Naive B cell (primary cell): ENCODE measurements around the gene MACROD1. TPM values are rescaled to one million over a fixed set of nuclear protein-coding genes. Genes with fewer than 3 reads are reported as not detected.

Experiments
- ATAC-seq, 2 donors: fragments of 150-1000 bp; cut with Tn5 transposase; 2 replicates each; pipeline ENCODE4 v1.10.0; 2021; ENCODE audit warnings: low read depth in 2 of 2, mild to moderate bottlenecking in 2 of 2, moderate library complexity in 2 of 2
- DNase-seq: peaks from one replicate; pipeline ENCODE4 v3.0.0; 2022
- H3K27ac Mint-ChIP-seq, 6 donors: one replicate each; pipeline ENCODE4 v1.8.0; 2020 to 2022; ENCODE audit warnings: mild to moderate bottlenecking in 6 of 6, mixed read lengths in 6 of 6, moderate library complexity in 5 of 6, inconsistent platforms in 2 of 6
- H3K27me3 Mint-ChIP-seq, 3 donors: one replicate each; pipeline ENCODE4 v1.8.0; 2021 to 2022; ENCODE audit warnings: mixed read lengths in 3 of 3, mild to moderate bottlenecking in 1 of 3
- H3K36me3 Mint-ChIP-seq, 2 donors: one replicate each; pipeline ENCODE4 v1.8.0; 2020 to 2022; ENCODE audit warnings: mixed read lengths in 2 of 2, inconsistent platforms in 1 of 2, mild to moderate bottlenecking in 1 of 2
- H3K4me1 Mint-ChIP-seq, 3 donors: one replicate each; pipeline ENCODE4 v1.8.0; 2020 to 2022; ENCODE audit warnings: mixed read lengths in 3 of 3, inconsistent platforms in 1 of 3, mild to moderate bottlenecking in 1 of 3, moderate library complexity in 1 of 3
- H3K4me3 Mint-ChIP-seq, 8 donors: one replicate each; pipeline ENCODE4 v1.8.0; 2020 to 2022; ENCODE audit warnings: mild to moderate bottlenecking in 8 of 8, mixed read lengths in 8 of 8, moderate library complexity in 8 of 8, inconsistent platforms in 2 of 8
- H3K9me3 Mint-ChIP-seq, 7 donors: one replicate each; pipeline ENCODE4 v1.8.0; 2020 to 2022; ENCODE audit warnings: mixed read lengths in 7 of 7, mild to moderate bottlenecking in 5 of 7, inconsistent platforms in 2 of 7, moderate library complexity in 1 of 7
- polyA plus RNA-seq, 6 donors: library from polyadenylated mRNA; unstranded; fragments of 300-500 nt; fragmentation: Illumina TruSeq; gene quantifications; one replicate each; pipeline ENCODE4 v1.2.3, GENCODE V29; 2021; ENCODE audit warnings: low read depth in 6 of 6

Gene MACROD1
- polyA plus RNA-seq, 6 donors from 2014 or later: 1.5 to 7.0 (median 3.2) TPM

- DNase-seq: no peak
- Mint-ChIP-seq H3K27ac (no peak overlapping the region), H3K4me3 (no peak overlapping the region), H3K4me1 (peaks cover 0 to 5% (median 0%) of the 10 kb centered on the region in 3 donors), H3K27me3 (peaks cover 0 to 16% (median 14%) of the 10 kb centered on the region in 3 donors), H3K9me3 (peaks cover 0 to 8% (median 0%) of the 10 kb centered on the region in 7 donors), H3K36me3 (peaks cover 0 to 16% of the 10 kb centered on the region in 2 donors)
- no peak for ATAC-seq
Observed at GRCh38 chr11:64014356-64014755, 151.6 kb downstream of the MACROD1 start.

- no peak overlapping the region for H3K4me3 Mint-ChIP-seq
- H3K27ac Mint-ChIP-seq: no peak overlapping the region
- peaks cover 0 to 6% (median under 1%) of the 10 kb centered on the region in 3 donors for H3K4me1 Mint-ChIP-seq
- H3K27me3 Mint-ChIP-seq: peaks cover 4 to 27% (median 22%) of the 10 kb centered on the region in 3 donors
- peaks cover 0 to 16% of the 10 kb centered on the region in 2 donors for H3K36me3 Mint-ChIP-seq
- H3K9me3 Mint-ChIP-seq: peaks cover 0 to 8% (median 0%) of the 10 kb centered on the region in 7 donors
- DNase-seq: no peak
- no peak for ATAC-seq
Observed at GRCh38 chr11:64013141-64013896, 152.6 kb downstream of the MACROD1 start.

GRCh38 chr11:64011371-64011770, 154.5 kb downstream of the MACROD1 start:
- no peak for ATAC-seq
- no peak overlapping the region for H3K4me3 Mint-ChIP-seq
- peaks cover 15 to 46% (median 42%) of the 10 kb centered on the region in 3 donors for H3K27me3 Mint-ChIP-seq
- no peak overlapping the region for H3K27ac Mint-ChIP-seq
- peaks cover 13 to 21% (median 20%) of the 10 kb centered on the region in 3 donors for H3K4me1 Mint-ChIP-seq
- H3K36me3 Mint-ChIP-seq: peaks cover 0 to 16% of the 10 kb centered on the region in 2 donors
- H3K9me3 Mint-ChIP-seq: peaks cover 0 to 8% (median 0%) of the 10 kb centered on the region in 7 donors
- no peak for DNase-seq

GRCh38 chr11:64010783-64011182, 155.1 kb downstream of the MACROD1 start:
- no peak for ATAC-seq
- Mint-ChIP-seq H3K9me3 (peaks cover 0 to 8% (median 0%) of the 10 kb centered on the region in 7 donors), H3K4me3 (no peak overlapping the region)

GRCh38 chr11:64009710-64010109, 156.2 kb downstream of the MACROD1 start:
- H3K9me3 Mint-ChIP-seq: peaks cover 0 to 8% (median 0%) of the 10 kb centered on the region in 7 donors
- peaks cover 15 to 53% (median 43%) of the 10 kb centered on the region in 3 donors for H3K27me3 Mint-ChIP-seq

More at GRCh38 chr11:64010783-64011182, 155.1 kb downstream of the MACROD1 start:
- Mint-ChIP-seq H3K27ac (no peak overlapping the region), H3K36me3 (peaks cover 0 to 16% of the 10 kb centered on the region in 2 donors), H3K27me3 (peaks cover 15 to 48% (median 43%) of the 10 kb centered on the region in 3 donors), H3K4me1 (peaks cover 13 to 21% (median 21%) of the 10 kb centered on the region in 3 donors)
- DNase-seq: no peak

GRCh38 chr11:64008914-64009633, 156.8 kb downstream of the MACROD1 start:
- no peak overlapping the region for H3K27ac Mint-ChIP-seq
- H3K4me3 Mint-ChIP-seq: no peak overlapping the region
- no peak for DNase-seq
- no peak for ATAC-seq
- H3K27me3 Mint-ChIP-seq: peaks cover 15 to 53% (median 43%) of the 10 kb centered on the region in 3 donors
- peaks cover 13 to 21% (median 21%) of the 10 kb centered on the region in 3 donors for H3K4me1 Mint-ChIP-seq
- H3K36me3 Mint-ChIP-seq: peaks cover 0 to 16% of the 10 kb centered on the region in 2 donors
- H3K9me3 Mint-ChIP-seq: peaks cover 0 to 8% (median 0%) of the 10 kb centered on the region in 7 donors

More at GRCh38 chr11:64009710-64010109, 156.2 kb downstream of the MACROD1 start:
- no peak for DNase-seq
- ATAC-seq: no peak
- Mint-ChIP-seq H3K4me1 (peaks cover 13 to 21% (median 21%) of the 10 kb centered on the region in 3 donors), H3K27ac (no peak overlapping the region), H3K4me3 (peak overlapping the region in 1 of 8 donors; percentile 59), H3K36me3 (peaks cover 0 to 16% of the 10 kb centered on the region in 2 donors)

GRCh38 chr11:64008283-64008913, 157.5 kb downstream of the MACROD1 start:
- no peak for DNase-seq
- peaks cover 13 to 21% (median 21%) of the 10 kb centered on the region in 3 donors for H3K4me1 Mint-ChIP-seq
- peaks cover 15 to 54% (median 43%) of the 10 kb centered on the region in 3 donors for H3K27me3 Mint-ChIP-seq
- peaks cover 0 to 16% of the 10 kb centered on the region in 2 donors for H3K36me3 Mint-ChIP-seq
- peak overlapping the region in 2 of 6 donors; percentile 15 to 25 for H3K27ac Mint-ChIP-seq
- no peak for ATAC-seq
- H3K9me3 Mint-ChIP-seq: peaks cover 0 to 8% (median 0%) of the 10 kb centered on the region in 7 donors
- H3K4me3 Mint-ChIP-seq: peak overlapping the region in 7 of 8 donors; percentile 15 to 89 (median 80)

GRCh38 chr11:64007629-64008282, 158.2 kb downstream of the MACROD1 start:
- Mint-ChIP-seq H3K27me3 (peaks cover 15 to 59% (median 43%) of the 10 kb centered on the region in 3 donors), H3K27ac (peak overlapping the region in 2 of 6 donors; percentile 15 to 25), H3K36me3 (peaks cover 0 to 16% of the 10 kb centered on the region in 2 donors), H3K4me1 (peaks cover 13 to 21% (median 21%) of the 10 kb centered on the region in 3 donors), H3K9me3 (peaks cover 0 to 8% (median 0%) of the 10 kb centered on the region in 7 donors), H3K4me3 (peak overlapping the region; percentile 63 to 89 (median 76))
- DNase-seq (no peak), ATAC-seq (peak; percentile 37 to 58)

- peak overlapping the region in 7 of 8 donors; percentile 63 to 89 (median 73) for H3K4me3 Mint-ChIP-seq
- peaks cover 0 to 16% of the 10 kb centered on the region in 2 donors for H3K36me3 Mint-ChIP-seq
- H3K27ac Mint-ChIP-seq: peak overlapping the region in 1 of 6 donors; percentile 91
- no peak for DNase-seq
- peaks cover 0 to 8% (median 0%) of the 10 kb centered on the region in 7 donors for H3K9me3 Mint-ChIP-seq
- peaks cover 13 to 21% (median 21%) of the 10 kb centered on the region in 3 donors for H3K4me1 Mint-ChIP-seq
- H3K27me3 Mint-ChIP-seq: peaks cover 15 to 59% (median 43%) of the 10 kb centered on the region in 3 donors
- peak in 1 of 2 donors; percentile 21 for ATAC-seq
Observed at GRCh38 chr11:64007160-64007628, 158.7 kb downstream of the MACROD1 start.

- Mint-ChIP-seq H3K27me3 (peaks cover 19 to 64% (median 43%) of the 10 kb centered on the region in 3 donors), H3K4me3 (peak overlapping the region in 5 of 8 donors; percentile 40 to 89 (median 66)), H3K9me3 (peaks cover 0 to 8% (median 0%) of the 10 kb centered on the region in 7 donors), H3K27ac (peak overlapping the region in 1 of 6 donors; percentile 74), H3K4me1 (peaks cover 17 to 25% (median 21%) of the 10 kb centered on the region in 3 donors), H3K36me3 (peaks cover 0 to 16% of the 10 kb centered on the region in 2 donors)
- no peak for ATAC-seq
- DNase-seq: no peak
Observed at GRCh38 chr11:64006398-64006797, 159.5 kb downstream of the MACROD1 start.

- Mint-ChIP-seq H3K9me3 (peaks cover 0 to 6% (median 0%) of the 10 kb centered on the region in 7 donors), H3K36me3 (peaks cover 0 to 10% of the 10 kb centered on the region in 2 donors), H3K4me1 (peaks cover 18 to 25% (median 21%) of the 10 kb centered on the region in 3 donors), H3K27ac (no peak overlapping the region), H3K27me3 (peaks cover 19 to 58% (median 38%) of the 10 kb centered on the region in 3 donors), H3K4me3 (no peak overlapping the region)
- DNase-seq (no peak), ATAC-seq (no peak)
Observed at GRCh38 chr11:64005691-64006090, 160.2 kb downstream of the MACROD1 start.

- Mint-ChIP-seq H3K27ac (no peak overlapping the region), H3K36me3 (no peaks in the 10 kb centered on the region), H3K4me1 (peaks cover 18 to 26% (median 20%) of the 10 kb centered on the region in 3 donors), H3K27me3 (peaks cover 19 to 47% (median 29%) of the 10 kb centered on the region in 3 donors), H3K4me3 (no peak overlapping the region), H3K9me3 (no peaks in the 10 kb centered on the region)
- ATAC-seq (no peak), DNase-seq (no peak)
Observed at GRCh38 chr11:64004590-64004984, 161.3 kb downstream of the MACROD1 start.
